Inferior parietal cortex (tissue), 1 donor: ENCODE results near the gene RBM44.
"Not testable (repeated sequence)": the region's sequence is repeated elsewhere in the genome, so short reads cannot be mapped to it uniquely, and the experiment has no call there.

Experiments used
- DNase-seq: peaks from one replicate; pipeline ENCODE4 v3.0.0-alpha.2; 2016; ENCODE audit errors: extremely low spot score

Gene RBM44

DNA sequence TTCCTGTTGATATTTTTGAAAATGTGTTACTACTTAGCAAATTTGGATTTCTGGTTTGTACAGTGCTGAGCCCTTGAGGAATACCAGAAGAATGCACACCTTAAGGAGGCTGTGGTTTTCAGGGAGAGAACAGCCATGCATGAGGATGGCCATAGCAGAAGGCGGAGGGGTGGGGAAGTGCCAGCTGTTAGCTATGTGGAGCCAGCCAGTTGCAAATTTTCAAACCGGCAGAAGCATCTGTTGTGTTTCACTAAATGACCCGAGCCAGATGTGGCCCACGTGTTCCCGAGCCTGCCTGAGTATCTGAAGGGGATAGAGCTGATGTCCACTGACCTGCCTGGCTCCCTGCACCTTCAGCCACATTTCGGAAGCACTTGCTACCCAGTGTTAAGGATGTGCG lies 16.4 kb upstream of the RBM44 start:
- no peak for DNase-seq

DNA sequence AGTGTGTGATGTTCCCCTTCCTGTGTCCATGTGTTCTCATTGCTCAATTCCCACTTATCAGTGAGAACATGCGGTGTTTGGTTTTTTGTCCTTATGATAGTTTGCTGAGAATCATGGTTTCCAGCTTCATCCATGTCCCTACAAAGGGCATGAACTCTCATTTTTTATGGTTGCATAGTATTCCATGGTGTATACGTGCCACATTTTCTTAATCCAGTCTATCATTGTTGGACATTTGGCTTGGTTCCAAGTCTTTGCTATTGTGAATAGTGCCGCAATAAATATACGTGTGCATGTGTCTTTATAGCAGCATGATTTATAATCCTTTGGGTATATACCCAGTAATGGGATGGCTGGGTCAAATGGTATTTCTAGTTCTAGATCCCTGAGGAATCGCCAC lies 14.9 kb upstream of the RBM44 start:
- not testable (repeated sequence) for DNase-seq

DNA sequence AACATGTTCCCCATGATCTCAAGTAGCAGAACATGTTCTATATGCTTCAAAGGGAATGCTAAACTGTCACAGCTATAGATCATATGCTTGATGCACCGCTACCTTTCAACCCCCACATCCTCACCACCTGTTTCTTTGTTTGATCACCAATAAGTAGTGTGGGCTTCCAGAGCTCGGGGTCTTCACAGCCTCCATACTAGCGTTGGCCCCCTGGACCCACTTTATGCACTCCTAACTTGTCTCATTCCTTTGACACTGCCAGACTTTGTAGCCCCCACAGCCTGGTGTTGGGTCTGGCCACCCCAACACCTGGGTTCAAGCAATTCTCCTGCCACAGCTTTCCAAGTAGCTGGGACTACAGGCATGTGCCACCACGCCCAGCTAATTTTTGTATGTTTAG lies 11.6 kb upstream of the RBM44 start:
- no peak for DNase-seq

DNA sequence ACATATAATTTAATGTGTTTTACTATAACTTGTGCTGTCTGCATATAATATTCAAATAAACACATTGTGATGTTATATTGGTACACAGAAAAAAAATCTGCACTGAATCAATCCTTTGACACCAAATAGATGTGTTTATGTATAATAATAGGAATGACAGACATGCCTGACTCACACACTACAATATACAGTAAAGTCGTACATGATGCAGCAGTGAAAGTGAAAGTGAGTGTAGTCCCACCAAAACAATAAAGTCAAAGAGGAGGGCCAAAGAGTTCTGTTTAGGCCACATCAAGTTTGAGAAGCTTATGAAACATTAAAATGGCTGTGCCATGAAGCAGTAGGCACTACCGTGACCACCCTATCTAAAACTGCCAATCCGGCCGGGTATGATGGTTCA lies 8.2 kb upstream of the RBM44 start:
- DNase-seq, result no peak

DNA sequence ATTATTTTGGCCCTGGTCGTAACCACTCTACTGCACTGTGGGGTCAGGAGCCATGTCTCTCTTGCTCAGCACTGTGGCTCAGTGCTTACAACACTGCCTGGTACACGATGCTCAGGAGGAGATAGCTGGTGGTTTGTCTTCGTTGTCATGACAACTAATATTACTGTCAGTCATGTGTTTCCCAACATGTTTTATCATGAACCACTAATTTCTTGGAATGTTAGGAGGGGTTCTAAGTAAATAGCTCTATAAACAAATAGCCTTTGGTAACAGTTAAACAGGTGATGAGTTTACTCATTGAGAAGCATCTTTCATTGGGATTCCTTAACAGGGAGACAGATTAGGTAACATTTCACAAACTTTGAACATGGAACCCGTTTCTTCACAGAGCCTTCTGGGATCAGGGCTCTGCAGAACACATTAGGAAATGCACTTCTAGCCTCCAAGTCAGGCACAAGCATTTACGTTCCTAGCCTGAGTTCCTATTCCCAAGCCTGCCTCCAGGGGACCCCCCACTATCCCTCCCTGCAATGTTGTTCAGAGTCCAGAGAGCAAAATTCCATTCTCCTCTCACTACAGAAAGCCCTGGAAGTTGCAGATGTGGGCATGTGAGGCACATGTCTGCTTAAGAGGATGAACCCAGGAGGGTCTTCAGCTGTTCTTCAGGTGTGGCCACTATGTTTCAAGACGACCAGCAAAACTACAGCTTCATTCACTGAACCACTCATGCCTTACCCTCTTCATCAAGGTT lies 6.4 kb upstream of the RBM44 start:
- DNase-seq, result no peak

DNA sequence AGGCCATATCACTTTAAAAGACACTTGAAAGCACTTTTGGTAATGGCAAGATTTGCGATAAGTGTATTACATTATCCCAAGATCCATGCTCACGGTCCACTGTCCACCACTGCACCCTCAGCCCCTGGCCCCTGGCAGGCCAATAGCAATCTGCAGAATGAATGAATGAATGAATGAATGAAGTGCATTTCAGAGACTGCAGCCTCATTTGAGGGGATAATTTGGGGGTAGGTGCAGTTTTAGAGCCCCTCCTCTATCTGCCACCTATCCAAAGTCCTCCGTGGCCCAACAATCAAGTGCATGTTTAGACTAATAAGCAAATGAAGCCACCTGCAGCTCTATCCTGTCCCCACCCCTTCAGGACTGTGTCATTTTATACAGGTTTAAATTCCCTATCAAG lies 1.3 kb upstream of the RBM44 start:
- DNase-seq, result no peak

DNA sequence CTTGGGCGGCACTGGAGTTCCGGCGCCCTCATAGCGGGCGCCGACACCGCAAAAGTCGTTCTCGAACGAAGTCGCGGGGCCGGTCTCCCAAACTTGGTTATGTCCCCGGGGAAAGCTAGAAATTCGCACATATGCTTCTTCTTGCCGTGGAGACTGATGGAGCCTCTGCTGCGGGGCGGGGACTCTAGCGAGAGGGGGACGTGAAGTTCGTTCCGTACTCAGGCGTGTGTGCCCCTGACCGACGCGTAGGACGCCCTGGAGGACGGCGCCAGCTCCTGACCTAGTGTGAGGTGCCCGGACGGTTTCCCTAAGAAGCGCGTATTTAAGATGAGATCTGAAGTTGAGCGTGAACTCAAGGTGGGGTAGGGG lies 465 bp downstream of the RBM44 start:
- no peak for DNase-seq

DNA sequence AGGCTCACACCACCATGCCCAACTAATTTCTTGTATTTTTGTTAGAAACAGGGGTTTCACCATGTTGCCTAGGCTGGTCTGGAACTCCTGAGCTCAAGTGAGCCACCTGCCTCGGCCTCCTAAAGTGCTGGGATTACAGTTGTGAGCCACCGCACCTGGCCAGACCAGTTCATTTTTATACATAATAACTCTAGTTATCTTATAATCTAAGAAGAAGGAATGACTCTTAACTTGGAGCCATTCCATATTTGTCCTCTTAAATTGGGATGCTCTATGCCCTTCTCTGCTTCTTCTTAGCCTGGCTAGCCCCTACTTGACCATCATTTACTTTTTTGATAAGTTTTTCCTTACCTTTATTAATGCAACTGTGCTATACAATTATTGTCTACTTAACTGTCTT lies 2.9 kb downstream of the RBM44 start:
- DNase-seq, result no peak

DNA sequence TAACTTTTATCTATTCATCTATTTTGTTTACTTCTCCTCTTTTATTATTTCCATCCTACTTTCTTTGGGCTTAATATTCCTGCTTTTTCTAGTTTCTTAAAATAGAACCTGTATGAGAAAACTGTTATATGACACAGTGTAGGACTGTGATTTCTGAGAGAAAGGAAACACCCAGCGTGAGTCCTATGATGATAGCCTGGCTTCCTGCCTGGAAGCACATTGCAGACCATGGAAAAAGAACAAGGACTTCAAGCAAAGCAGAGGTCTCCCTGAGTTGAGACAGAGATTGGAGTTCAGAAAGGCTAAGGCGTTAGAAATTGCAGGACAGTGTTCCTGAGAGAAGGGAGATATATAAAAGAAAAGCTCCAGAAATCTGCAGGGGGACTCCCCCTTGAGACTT lies 7.8 kb downstream of the RBM44 start:
- DNase-seq, result no peak

DNA sequence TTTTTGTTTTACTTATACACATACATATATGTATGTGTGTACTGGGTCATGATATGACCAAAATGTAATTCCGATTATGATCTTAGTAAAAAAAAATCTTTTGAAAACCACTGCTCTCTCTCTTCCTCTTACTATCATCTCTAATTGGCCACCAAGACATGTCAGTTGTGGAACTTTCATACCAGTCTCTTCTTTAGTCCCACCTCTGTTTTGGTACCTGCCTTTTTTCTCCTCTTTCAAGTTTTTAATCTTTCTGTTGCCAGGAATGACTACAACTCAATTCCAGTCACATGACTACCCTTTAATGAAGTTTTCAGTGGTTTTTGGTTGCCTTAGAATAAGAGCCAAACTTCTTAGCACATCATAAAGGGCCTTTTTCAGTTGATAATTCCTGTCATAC lies 17.1 kb downstream of the RBM44 start:
- no peak for DNase-seq

DNA sequence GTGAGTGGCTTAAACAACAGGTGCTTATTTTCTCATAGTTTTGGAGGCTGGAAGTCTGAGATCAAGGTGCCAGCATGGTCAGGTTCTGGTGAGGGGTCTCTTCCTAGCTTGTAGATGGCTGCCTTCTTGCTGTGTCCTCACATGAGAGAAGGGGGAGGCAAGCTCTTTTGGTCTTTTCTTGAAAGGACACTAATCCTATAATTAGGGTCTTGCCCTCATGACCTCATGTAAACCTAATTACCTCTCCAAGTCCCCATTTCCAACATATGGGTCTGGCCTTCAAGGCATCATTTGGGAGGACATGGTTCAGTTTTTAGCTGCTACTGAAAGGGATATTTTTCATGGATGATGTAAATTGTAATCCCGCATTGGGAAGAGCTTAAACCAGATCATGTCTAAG lies 18.0 kb downstream of the RBM44 start:
- DNase-seq, result no peak

DNA sequence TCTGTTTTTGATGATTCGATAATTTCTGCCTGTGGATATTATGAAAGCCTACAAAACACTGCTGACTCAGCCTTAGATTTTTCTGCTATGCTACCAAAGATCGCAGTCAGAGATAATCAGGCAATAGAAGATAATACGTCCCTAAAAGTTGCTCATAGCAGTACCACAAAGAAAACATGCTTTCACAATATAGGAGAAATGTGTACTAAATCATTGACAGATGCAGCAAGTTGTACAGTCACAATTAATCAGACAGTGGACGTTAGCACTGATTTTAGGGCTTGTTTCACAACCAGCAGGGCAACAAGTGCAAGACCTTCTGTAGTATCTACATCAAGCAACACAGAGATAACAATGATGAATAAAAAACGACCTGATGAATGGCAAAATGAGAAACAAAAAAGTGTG lies 19.5 kb downstream of the RBM44 start:
- no peak for DNase-seq

DNA sequence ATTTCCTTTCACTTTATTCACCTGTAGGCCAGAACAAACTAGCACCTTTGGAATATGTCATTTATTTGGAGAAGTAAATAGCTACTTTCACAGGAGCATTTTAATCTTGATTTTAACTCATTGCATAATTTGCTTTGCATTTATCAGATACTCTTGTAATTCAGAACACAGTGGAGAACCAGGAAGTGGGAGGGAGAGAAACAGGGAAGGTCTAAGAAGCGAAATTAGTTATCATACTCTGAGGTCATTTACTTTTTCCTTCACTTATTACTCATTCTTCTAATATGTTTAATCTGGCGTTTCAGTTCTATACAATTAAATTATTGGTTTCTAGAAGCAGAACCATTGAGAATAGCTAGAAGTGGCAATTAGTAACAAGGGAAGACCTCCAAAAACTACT lies 20.7 kb downstream of the RBM44 start:
- DNase-seq, result no peak

DNA sequence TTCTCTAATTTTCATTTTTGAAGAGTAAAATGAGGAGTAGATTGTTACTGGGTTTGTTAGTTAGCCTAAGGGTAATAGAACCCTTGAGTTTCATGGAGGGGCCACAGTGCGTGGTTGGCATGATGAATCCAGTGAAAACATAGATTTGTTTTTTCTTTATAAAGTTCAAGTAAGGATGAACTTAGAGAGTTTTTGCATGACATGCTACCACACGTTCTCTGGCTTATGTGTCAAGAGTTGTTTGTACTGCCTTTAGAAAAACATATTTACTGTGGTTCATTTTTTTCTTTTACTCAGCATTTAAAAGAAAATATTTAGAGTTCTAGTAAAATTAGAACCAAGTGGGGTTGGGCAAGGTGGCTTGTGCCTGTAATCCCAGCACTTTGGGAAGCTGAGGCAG lies 21.8 kb downstream of the RBM44 start:
- DNase-seq, result no peak

DNA sequence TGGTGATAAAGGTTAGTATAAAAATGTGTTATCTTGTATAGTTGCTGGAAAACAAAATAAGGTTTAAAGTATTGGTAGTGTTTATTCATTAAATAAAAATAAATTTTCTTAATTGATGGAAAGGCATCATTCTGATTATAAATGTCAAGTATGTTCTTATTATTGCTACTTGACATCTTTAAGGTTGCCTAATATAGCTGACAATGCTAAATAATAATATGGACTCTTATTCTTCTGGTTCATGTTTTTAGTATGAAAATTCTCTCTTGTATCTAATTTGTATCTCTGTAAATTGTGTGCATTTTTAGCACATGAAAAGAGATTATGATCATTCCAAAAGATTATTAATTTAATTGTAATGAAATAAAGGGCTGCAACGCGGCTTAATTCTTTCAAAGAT lies 25.0 kb downstream of the RBM44 start:
- no peak for DNase-seq

DNA sequence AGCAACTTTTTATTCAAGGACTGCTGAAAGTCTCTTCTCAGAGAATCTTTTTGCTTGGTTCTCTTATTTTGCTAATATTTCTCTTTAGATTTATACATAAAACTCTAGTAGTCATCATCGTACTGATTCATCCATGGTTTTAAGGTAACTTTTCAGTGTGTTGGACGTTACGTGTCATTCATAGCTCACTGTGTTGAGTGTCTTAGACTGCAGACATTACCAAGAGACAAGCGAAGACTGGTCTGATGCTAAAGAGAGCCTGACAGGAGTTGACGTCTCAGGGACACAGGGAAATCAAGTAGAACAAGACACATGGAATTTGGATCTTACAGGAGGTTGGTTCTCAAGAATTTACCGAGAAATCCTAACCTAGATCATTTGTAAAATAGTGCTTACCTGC lies 25.5 kb downstream of the RBM44 start:
- no peak for DNase-seq

DNA sequence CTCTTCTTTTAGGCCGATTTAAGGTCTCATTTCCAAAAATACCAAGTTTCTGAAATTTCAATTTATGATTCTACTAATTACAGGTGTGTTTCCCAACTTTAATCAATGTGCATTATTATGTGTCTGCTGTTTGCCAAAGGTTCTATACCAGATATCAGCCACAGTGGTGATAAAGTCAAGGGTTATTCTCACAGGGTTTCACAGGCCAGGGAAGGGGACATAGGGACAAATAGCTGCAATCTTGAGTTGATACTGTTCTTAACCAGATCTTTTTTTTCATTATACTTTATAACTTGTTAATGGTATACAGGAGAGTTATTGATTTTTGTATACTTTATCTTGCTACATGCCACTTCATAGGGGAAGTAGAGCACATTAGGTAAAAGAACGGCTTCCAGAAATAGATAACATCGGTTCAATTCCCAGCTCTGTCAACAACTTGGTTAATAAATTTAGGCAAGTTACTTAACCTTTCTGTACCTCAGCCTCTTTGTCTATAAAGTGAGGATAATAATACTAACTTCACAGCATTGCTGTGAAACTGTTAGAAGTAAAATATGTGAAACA lies 28.9 kb downstream of the RBM44 start:
- no peak for DNase-seq

DNA sequence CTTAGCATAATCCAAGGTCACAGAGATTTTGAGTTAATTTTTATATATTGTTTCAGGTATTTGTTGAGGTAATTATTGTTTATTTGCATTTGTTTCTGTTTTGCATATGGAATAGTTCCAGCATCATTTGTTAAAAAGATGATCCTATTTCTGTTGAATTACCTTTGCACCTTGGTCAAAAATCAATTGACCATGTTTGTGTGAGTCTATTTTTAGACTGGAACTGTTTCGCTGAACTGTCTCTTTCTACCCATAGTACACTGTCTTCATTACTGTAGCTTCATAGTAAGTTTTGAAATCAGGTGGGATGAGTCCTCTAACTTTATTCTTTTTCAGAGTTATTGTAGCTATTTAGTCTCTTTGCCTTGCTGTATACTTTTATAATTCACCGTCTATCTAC lies 31.9 kb downstream of the RBM44 start:
- no peak for DNase-seq

DNA sequence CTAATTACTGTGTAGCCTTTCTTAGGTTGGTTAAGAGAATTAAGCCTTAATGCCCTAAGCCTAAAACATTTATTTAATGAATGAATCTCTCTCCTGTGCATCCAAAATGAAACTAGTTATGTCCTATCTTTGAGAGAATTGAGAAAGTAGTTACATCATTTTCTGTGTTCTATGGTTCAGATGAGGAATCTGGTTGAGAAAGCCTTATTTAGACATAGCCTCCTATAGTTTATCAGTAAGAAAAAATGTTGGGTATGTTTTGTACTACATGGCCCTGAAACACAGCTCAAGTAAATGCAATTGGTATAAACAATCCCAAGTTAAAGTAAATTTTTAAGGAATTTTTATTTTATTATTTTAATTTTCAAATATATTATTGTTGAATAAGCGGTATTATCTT lies 35.0 kb downstream of the RBM44 start:
- DNase-seq, result no peak

DNA sequence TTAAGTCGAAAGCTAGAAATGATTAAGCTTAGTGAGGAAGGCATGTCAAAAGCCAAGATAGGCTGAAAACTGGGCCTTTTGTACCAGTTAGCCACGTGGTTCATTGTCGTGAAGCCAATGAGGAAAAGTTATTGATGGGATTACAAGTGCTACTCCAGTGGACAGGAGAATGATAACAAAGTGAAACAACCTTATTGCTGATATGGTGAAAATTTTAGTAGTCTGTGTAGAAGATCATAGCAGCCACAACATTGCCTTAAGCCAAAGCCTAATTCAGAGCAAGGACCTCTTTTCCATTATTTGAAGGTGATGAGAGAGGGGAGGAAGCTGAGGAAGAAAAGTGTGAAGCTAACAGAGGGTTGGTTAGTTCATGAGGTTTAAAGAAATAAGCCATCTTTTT lies 36.8 kb downstream of the RBM44 start:
- no peak for DNase-seq

DNA sequence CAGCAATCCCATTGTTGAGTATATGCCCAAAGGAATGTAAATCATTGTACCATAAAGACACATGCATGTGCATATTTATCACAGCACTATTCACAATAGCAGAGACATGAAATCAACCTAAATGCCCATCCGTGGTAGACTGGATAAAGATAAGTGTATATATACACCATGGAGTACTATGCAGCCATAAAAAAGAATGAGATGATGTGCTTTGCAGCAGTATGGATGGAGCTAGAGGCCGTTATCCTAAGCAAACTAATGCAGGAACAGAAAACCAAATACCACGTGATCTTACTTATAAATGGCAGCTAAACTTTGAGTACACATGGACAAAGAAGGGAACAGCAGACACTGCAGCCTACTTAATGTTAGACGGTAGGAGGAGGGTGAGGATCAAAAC lies 42.5 kb downstream of the RBM44 start:
- DNase-seq, result no peak

DNA sequence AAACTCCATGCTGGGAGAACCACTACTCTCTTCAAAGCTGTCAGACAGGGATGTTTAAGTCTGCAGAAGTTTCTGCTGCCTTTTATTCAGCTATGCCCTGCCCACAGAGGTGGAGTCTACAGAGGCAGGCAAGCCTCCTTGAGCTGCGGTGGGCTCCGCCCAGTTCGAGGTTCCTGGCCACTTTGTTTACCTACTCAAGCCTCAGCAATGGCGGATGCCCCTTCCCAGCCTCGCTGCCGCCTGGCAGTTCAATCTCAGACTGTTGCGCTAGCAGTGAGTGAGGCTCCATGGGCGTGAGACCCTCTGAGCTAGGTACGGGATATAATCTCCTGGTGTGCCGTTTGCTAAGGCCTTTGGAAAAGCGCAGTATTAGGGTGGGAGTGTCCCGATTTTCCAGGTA lies 50.4 kb downstream of the RBM44 start:
- DNase-seq, result not testable (repeated sequence)

DNA sequence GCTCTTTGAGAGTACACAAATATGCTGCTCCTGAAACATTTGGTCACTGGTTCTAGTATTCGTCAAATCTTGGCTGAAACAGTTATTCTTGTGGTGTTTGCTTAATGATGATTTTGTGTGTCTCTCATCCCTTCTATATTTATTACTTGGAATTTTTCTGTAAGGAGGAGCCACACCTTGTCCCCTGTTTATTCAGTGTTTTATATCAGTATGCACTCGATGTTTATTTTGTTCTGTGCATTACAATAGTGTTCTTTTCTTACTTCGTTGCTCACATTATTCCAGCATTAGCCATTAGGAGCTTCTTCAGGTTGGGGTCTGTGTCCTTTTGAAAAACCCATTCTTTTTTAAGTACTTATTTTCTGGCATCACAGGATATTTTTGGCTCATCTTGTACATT lies 55.7 kb downstream of the RBM44 start:
- no peak for DNase-seq

DNA sequence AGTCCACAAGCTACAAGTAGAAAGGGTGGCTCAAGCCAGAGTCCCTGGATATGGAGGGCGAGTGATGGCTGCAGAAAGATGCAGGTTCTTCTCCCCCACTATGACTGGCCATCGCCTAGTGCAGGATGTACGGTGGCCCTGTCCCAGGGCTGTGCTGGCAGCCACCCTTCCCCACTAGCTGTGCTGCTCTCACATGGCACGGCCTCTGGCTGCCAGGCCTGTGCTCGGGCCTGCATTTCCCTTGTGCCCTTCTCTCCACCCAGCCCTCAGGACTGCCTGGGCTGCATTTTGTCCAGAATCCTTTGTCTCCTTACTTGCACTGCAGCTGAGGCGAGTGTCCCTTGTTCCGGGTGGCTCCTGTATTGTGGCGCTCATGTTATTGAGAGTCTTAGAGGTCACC lies 59.2 kb downstream of the RBM44 start:
- DNase-seq, result no peak
